GM04504 (cell line): ENCODE data around the gene FOS.
"Not testable (repeated sequence)": the region's sequence is repeated elsewhere in the genome, so short reads cannot be mapped to it uniquely, and the experiment has no call there.

Experiments
- DNase-seq: peaks from one replicate; pipeline ENCODE4 v3.0.0-alpha.2; 2012; ENCODE audit warnings: low read depth

Gene FOS

GRCh38 chr14:75294649-75295033 is 16.0 kb downstream of the FOS start:
- no peak for DNase-seq

- no peak for DNase-seq
These were observed 16.4 kb downstream of the FOS start for GRCh38 chr14:75295061-75295461.

- DNase-seq: no peak
These were observed 17.1 kb downstream of the FOS start for GRCh38 chr14:75295491-75296345.

GRCh38 chr14:75297411-75298040 is 18.9 kb downstream of the FOS start:
- no peak for DNase-seq

- DNase-seq: no peak
These were observed 19.7 kb downstream of the FOS start for GRCh38 chr14:75298187-75298965.

GRCh38 chr14:75299059-75299458 is 20.4 kb downstream of the FOS start:
- no peak for DNase-seq

- DNase-seq: no peak
These were observed 20.9 kb downstream of the FOS start for GRCh38 chr14:75299576-75299975.

GRCh38 chr14:75301666-75302325 is 23.2 kb downstream of the FOS start:
- DNase-seq: no peak

- no peak for DNase-seq
These were observed 24.8 kb downstream of the FOS start for GRCh38 chr14:75303381-75303789.

- not testable (repeated sequence) for DNase-seq
These were observed 27.8 kb downstream of the FOS start for GRCh38 chr14:75306410-75306809.

GRCh38 chr14:75306927-75307699 is 28.5 kb downstream of the FOS start:
- no peak for DNase-seq

GRCh38 chr14:75307700-75308379 is 29.2 kb downstream of the FOS start:
- no peak for DNase-seq

GRCh38 chr14:75308991-75309390 is 30.4 kb downstream of the FOS start:
- DNase-seq: not testable (repeated sequence)

- DNase-seq: not testable (repeated sequence)
These were observed 30.9 kb downstream of the FOS start for GRCh38 chr14:75309561-75309960.

- peak; percentile 50 for DNase-seq
These were observed 31.9 kb downstream of the FOS start for GRCh38 chr14:75310295-75311111.

- no peak for DNase-seq
These were observed 32.7 kb downstream of the FOS start for GRCh38 chr14:75311356-75311755.

- DNase-seq: no peak
These were observed 33.7 kb downstream of the FOS start for GRCh38 chr14:75312341-75312740.

GRCh38 chr14:75313294-75313693 is 34.7 kb downstream of the FOS start:
- no peak for DNase-seq

- no peak for DNase-seq
These were observed 36.5 kb downstream of the FOS start for GRCh38 chr14:75315144-75315543.

GRCh38 chr14:75317148-75317547 is 38.5 kb downstream of the FOS start:
- DNase-seq: no peak
